Stomach (tissue), 4 donors: ENCODE measurements around the gene S100P.

Experiments used
- CTCF ChIP-seq, 7 experiments: fragments of 450-650 bp in 4 of 7; fragments of 200-600 bp in 3 of 7; sonication (generic) in 3 of 7; IDR thresholded peaks; one replicate each; pipeline ENCODE4 v1.5.1; 2016 to 2019; ENCODE audit warnings: antibody characterized with exemption in 7 of 7, control low read depth in 2 of 7, mild to moderate bottlenecking in 1 of 7
- EP300 ChIP-seq: sonication (generic); formaldehyde crosslinking; IDR thresholded peaks from one replicate; pipeline ENCODE4 v1.6.1; 2017; ENCODE audit warnings: antibody characterized with exemption
- POLR2A ChIP-seq, 4 donors: fragments of 450-650 bp; IDR thresholded peaks; one replicate each; pipeline ENCODE4 v1.6.1; 2016; ENCODE audit warnings: antibody characterized with exemption in 4 of 4, control low read depth in 2 of 4, mild to moderate bottlenecking in 1 of 4, moderate library complexity in 1 of 4

GRCh38 chr4:6732441-6733357, 39.0 kb downstream of the S100P start:
- TF ChIP-seq CTCF (IDR thresholded peaks at IDR 0.05) (no peak), POLR2A (IDR thresholded peaks at IDR 0.05) (peak in 1 of 4 donors; percentile 7), EP300 (no peak)
